Measurements from ENCODE around the gene SH3BGRL2. TPM values are rescaled to one million over a fixed set of nuclear protein-coding genes. Genes with fewer than 3 reads are reported as not detected.

SH3BGRL2 gene
- total RNA-seq = 3.1 and 3.8 TPM in 2 replicates

DNA sequence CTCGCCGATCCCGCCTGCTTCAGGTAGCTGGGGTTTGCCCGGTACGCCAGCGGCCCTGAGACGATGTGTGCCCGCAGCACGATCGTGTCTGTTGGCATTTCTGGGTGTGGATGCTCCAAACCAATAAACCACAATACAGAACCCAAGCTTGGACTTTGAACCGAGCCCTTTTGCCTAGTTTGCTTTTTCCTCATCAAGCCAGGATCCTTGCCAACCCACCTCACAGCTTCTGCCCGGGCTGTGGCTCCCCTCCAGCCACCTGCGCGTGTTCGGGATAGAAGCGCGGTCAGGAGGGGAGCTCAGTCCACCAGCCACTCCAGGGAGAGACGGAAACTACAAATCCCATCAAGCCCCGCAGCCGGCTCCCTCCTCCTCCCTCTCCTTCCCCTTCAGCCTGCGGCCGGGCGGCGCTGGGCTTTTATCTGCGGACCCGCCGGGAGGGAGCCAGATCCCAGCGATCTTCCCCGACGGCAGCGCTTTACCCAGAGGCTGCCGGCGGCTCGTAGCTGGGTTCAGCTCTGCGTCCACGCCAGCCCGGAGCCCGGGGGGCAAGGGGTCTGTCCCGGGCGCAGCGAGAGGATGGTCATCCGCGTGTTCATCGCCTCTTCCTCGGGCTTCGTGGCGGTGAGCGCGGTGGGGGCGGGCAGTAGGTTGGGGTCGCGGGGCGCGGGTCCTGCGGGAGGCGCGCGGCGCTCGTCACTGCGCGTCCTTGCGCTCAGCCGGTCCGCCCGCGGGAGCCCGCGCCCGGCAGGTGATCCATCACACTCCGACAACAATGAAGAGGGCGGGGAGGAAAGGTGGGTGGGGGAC, at the start of gene SH3BGRL2:
Gene SH3BGRL2 (plus strand): TSS at position 447 of the 810 bp plus-strand sequence. CDS start 133 bp downstream, at position 580.

Other genes starting within 250 kb of the SH3BGRL2 start
- 4.8 and 8.3 TPM in 2 replicates for gene LCA5, start 93.9 kb upstream of the SH3BGRL2 start, total RNA-seq

Data from smooth muscle cell of trachea (primary cell).